SK-N-DZ (cell line): ENCODE results near the gene TXNDC17.
A peak's percentile ranks its signal among the peaks of the same experiment; 100 is the strongest.
"Not testable (repeated sequence)": the region's sequence is repeated elsewhere in the genome, so short reads cannot be mapped to it uniquely, and the experiment has no call there.

Experiments
- DNase-seq: peaks from one replicate; pipeline ENCODE4 v3.0.0-alpha.2; 2015; ENCODE audit warnings: low spot score

Gene TXNDC17

GRCh38 chr17:6636616-6637457, 4.0 kb upstream of the TXNDC17 start:
- DNase-seq: no peak

GRCh38 chr17:6637458-6637840, 3.4 kb upstream of the TXNDC17 start:
- no peak for DNase-seq

- no peak for DNase-seq
These were observed 2.6 kb upstream of the TXNDC17 start for GRCh38 chr17:6638046-6638908.

- DNase-seq: no peak
These were observed 1.8 kb upstream of the TXNDC17 start for GRCh38 chr17:6639014-6639585.

GRCh38 chr17:6639586-6640535, 999 bp upstream of the TXNDC17 start:
- peak; percentile 41 for DNase-seq

- no peak for DNase-seq
These were observed 495 bp downstream of the TXNDC17 start for GRCh38 chr17:6641247-6641863.

GRCh38 chr17:6642592-6642991, 1.7 kb downstream of the TXNDC17 start:
- no peak for DNase-seq

GRCh38 chr17:6643451-6644125, 2.7 kb downstream of the TXNDC17 start:
- no peak for DNase-seq

- no peak for DNase-seq
These were observed 7.3 kb downstream of the TXNDC17 start for GRCh38 chr17:6648181-6648580.

GRCh38 chr17:6651354-6651918, 10.6 kb downstream of the TXNDC17 start, which contains the start of the genes C17orf100 and MED31:
Gene C17orf100 (plus strand): TSS chr17:6651762. CDS start chr17:6651914, 152 bp downstream.
Gene MED31 (minus strand): TSS chr17:6651605. CDS start chr17:6651528, 77 bp downstream.
- DNase-seq: peak; percentile 93

GRCh38 chr17:6651919-6652452, 11.1 kb downstream of the TXNDC17 start:
- peak; percentile 58 for DNase-seq

- DNase-seq: peak; percentile 39
These were observed 14.2 kb downstream of the TXNDC17 start for GRCh38 chr17:6654841-6655731.

- DNase-seq: not testable (repeated sequence)
These were observed 15.0 kb downstream of the TXNDC17 start for GRCh38 chr17:6655732-6656361.

- DNase-seq: not testable (repeated sequence)
These were observed 16.2 kb downstream of the TXNDC17 start for GRCh38 chr17:6656797-6657632.

GRCh38 chr17:6657633-6658287, 16.9 kb downstream of the TXNDC17 start:
- no peak for DNase-seq

GRCh38 chr17:6658411-6658810, 17.6 kb downstream of the TXNDC17 start:
- not testable (repeated sequence) for DNase-seq
